GM12878 (cell line): ENCODE results near the gene ZCCHC9. TPM values are rescaled to one million over a fixed set of nuclear protein-coding genes. Genes with fewer than 3 reads are reported as not detected.
"Not testable (repeated sequence)": the region's sequence is repeated elsewhere in the genome, so short reads cannot be mapped to it uniquely, and the experiment has no call there.

Experiments
- ATAC-seq: fragments of 200-7000 bp; cut with Tn5 transposase; 3 replicates; pipeline ENCODE4 v1.9.1; 2020; ENCODE audit warnings: mild to moderate bottlenecking, moderate library complexity
- BruUV-seq: library from RNA; stranded (reverse); fragments of 400-500 nt; replicated peaks from 2 replicates; lab custom pipeline; 2021; lab: Mats Ljungman, UMichigan
- CTCF ChIA-PET: fragments of 300-600 bp; sonication (Branson Sonifier 250); formaldehyde crosslinking; extraction: SDS; loops from one replicate; lab custom pipeline; 2021; ENCODE audit warnings: inconsistent platforms; lab: Yijun Ruan, JAX
- POLR2A ChIA-PET: fragments of 350-600 bp; formaldehyde crosslinking; extraction: SDS; loops from one replicate; lab custom pipeline; 2021; ENCODE audit warnings: inconsistent platforms; lab: Charles Lee
- RAD21 ChIA-PET: fragments of 300-600 bp; sonication (Branson Sonifier 250); formaldehyde crosslinking; loops from one replicate; lab custom pipeline; 2023; ENCODE audit warnings: antibody characterized with exemption; ENCODE audit not compliant: unreplicated experiment; lab: Charles Lee
- SMC1A ChIA-PET: fragments of 300-600 bp; sonication (Branson Sonifier 250); formaldehyde crosslinking; loops from one replicate; lab custom pipeline; 2023; ENCODE audit not compliant: unreplicated experiment, uncharacterized antibody; lab: Charles Lee
- DNase-seq: peaks from one replicate; pipeline ENCODE4 v3.0.0-alpha.2; 2011; ENCODE audit warnings: low read depth, low spot score
- FAIRE-seq: peaks from 3 replicates; lab custom pipeline; 2011; peaks lifted over from hg19 to GRCh38; lab: Jason Lieb, UNC
- H2AFZ ChIP-seq: 2 replicates; pipeline ENCODE4 v1.6.0; 2011; ENCODE audit warnings: low read depth, low read length, control low read depth; ENCODE audit not compliant: control insufficient read depth
- H3K27ac ChIP-seq: 2 replicates; pipeline ENCODE4 v1.5.1; 2011; ENCODE audit warnings: control low read depth; ENCODE audit not compliant: control insufficient read depth, insufficient read depth
- H3K27me3 ChIP-seq, 2 experiments: replicated peaks in 1 of 2; 2 replicates each; pipeline versions ENCODE4 v1.6.0 to v1.6.1; 2011; ENCODE audit warnings: low read length in 1 of 2; ENCODE audit not compliant: control insufficient read depth in 2 of 2, insufficient read depth in 2 of 2
- H3K36me3 ChIP-seq, 2 experiments: 2 replicates each; pipeline ENCODE4 v1.5.1; 2011; ENCODE audit warnings: low read length in 1 of 2; ENCODE audit not compliant: control insufficient read depth in 2 of 2, insufficient read depth in 2 of 2
- H3K4me1 ChIP-seq: 2 replicates; pipeline ENCODE4 v1.6.1; 2011; ENCODE audit warnings: mild to moderate bottlenecking, low read length, moderate library complexity, mixed read lengths; ENCODE audit not compliant: control insufficient read depth, insufficient read depth
- H3K4me2 ChIP-seq: 2 replicates; pipeline ENCODE4 v1.6.0; 2011; ENCODE audit warnings: control low read depth; ENCODE audit not compliant: control insufficient read depth, insufficient read depth
- H3K4me3 ChIP-seq: fragments of 200-600 bp; sonication (generic); 2 replicates; pipeline ENCODE4 v1.5.1; 2016
- H3K79me2 ChIP-seq: 2 replicates; pipeline ENCODE4 v1.6.0; 2011; ENCODE audit warnings: low read length; ENCODE audit not compliant: control insufficient read depth, insufficient read depth
- H3K9ac ChIP-seq: 2 replicates; pipeline ENCODE4 v1.8.0; 2011; ENCODE audit warnings: low read length, control low read depth, mixed read lengths; ENCODE audit not compliant: control insufficient read depth, insufficient read depth
- H3K9me3 ChIP-seq: replicated peaks from 3 replicates; pipeline ENCODE4 v1.5.1; 2011; ENCODE audit warnings: mild to moderate bottlenecking, low read length; ENCODE audit not compliant: control insufficient read depth, insufficient read depth
- H4K20me1 ChIP-seq: 2 replicates; pipeline ENCODE4 v1.6.0; 2011; ENCODE audit not compliant: control insufficient read depth, insufficient read depth
- KDM1A ChIP-seq: fragments of 200-600 bp; sonication (generic); IDR thresholded peaks from 2 replicates; pipeline ENCODE4 v1.6.1; 2016; ENCODE audit warnings: borderline replicate concordance
- NBN ChIP-seq: fragments of 450-650 bp; IDR thresholded peaks from 2 replicates; pipeline ENCODE4 v1.6.1; 2016
- NR2F1 ChIP-seq: fragments of 450-650 bp; conservative IDR thresholded peaks from 2 replicates; pipeline ENCODE4 v1.6.1; 2017; ENCODE audit warnings: mild to moderate bottlenecking
- PAX8 ChIP-seq: fragments of 450-650 bp; IDR thresholded peaks from 2 replicates; pipeline ENCODE4 v1.6.1; 2017; ENCODE audit warnings: mild to moderate bottlenecking, moderate library complexity
- STAT1 ChIP-seq: fragments of 450-650 bp; conservative IDR thresholded peaks from 2 replicates; pipeline ENCODE4 v1.6.1; 2014; ENCODE audit warnings: antibody characterized with exemption, mild to moderate bottlenecking
- ZNF622 ChIP-seq: fragments of 450-650 bp; IDR thresholded peaks from 2 replicates; pipeline ENCODE4 v1.6.1; 2017; ENCODE audit warnings: mild to moderate bottlenecking, inconsistent platforms
- WGBS: methylation state at CpG from one replicate; pipeline ENCODE4 v1.1.6; 2016; ENCODE audit warnings: low lambda C conversion rate; ENCODE audit not compliant: insufficient replicate concordance, insufficient coverage; ENCODE audit errors: missing lambda C conversion rate; 5-methylcytosine and 5-hydroxymethylcytosine counted together
- in situ Hi-C: fragments of 300-500 bp; cut with MboI; formaldehyde crosslinking; loops from 9 replicates; pipeline ENCODE4 v1.14.3; 2018; ENCODE audit warnings: mixed read lengths
- intact Hi-C: fragments of 100-400 bp; cut with micrococcal nuclease; formaldehyde crosslinking; loops from one replicate; pipeline ENCODE4 v1.14.2; 2022; ENCODE audit not compliant: unreplicated experiment
- polyA plus RNA-seq, 11 experiments: library from polyadenylated mRNA; depleted of rRNA in 4 of 11; unstranded in 6 of 11; stranded (reverse) in 5 of 11; fragments of >200 nt; fragmentation: Nextera tagmentation in 4 of 11; fragmentation: Illumina TruSeq in 1 of 11; extraction: Ambion mirVana in 4 of 11; extraction: Trizol in 1 of 11; gene quantifications; 1 replicate in 1 of 11; 2 replicates in 10 of 11; pipeline versions ENCODE4 v1.2.1 to v1.2.3, GENCODE V29; 2011 to 2016; ENCODE audit warnings: inconsistent platforms in 2 of 11, missing spikeins in 2 of 11, low read depth in 1 of 11
- total RNA-seq, 4 experiments: library from RNA; depleted of rRNA in 3 of 4; stranded (reverse); fragments of >200 nt in 3 of 4; fragmentation: Illumina TruSeq in 1 of 4; extraction: Trizol in 1 of 4; gene quantifications; 2 replicates each; pipeline versions ENCODE4 v1.2.1 to v1.2.3, GENCODE V29; 2013 to 2021
- TF ChIP-seq, protein P1 (sequence below): fragments of 450-650 bp; formaldehyde crosslinking; IDR thresholded peaks from 2 replicates; pipeline ENCODE4 v1.4.0; 2022; ENCODE audit warnings: mild to moderate bottlenecking, moderate library complexity

Gene ZCCHC9
- total and polyA plus RNA-seq, 10 of the 15 experiments (the other 5 are each of a cell fraction or from before 2014, with no cell fraction given) = 22.0 to 57.7 (median 34.5) TPM

DNA sequence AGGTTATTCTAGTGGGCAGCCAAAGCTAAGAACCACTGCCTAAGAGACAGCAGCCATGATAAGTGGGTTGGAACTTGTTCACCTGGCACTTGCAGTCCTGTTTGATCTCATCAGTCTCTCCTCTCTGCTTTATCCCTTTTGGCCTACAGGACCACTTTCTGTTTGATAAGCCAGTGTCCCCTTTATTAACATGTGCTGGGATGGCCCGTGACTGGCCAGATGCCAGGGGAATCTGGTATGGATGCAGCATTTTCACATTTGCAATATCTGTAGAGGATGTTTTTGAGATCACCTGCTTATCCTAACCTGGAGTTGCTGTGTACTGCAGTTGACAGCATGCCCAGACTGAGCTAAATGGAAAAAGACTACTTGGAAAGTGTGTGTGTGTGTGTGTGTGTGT, 44.6 kb upstream of the ZCCHC9 start (continued):
- TF ChIP-seq STAT1 (no peak), NBN (no peak), NR2F1 (no peak), ZNF622 (no peak), PAX8 (no peak), KDM1A (no peak)
- TF ChIP-seq, protein P1, sequence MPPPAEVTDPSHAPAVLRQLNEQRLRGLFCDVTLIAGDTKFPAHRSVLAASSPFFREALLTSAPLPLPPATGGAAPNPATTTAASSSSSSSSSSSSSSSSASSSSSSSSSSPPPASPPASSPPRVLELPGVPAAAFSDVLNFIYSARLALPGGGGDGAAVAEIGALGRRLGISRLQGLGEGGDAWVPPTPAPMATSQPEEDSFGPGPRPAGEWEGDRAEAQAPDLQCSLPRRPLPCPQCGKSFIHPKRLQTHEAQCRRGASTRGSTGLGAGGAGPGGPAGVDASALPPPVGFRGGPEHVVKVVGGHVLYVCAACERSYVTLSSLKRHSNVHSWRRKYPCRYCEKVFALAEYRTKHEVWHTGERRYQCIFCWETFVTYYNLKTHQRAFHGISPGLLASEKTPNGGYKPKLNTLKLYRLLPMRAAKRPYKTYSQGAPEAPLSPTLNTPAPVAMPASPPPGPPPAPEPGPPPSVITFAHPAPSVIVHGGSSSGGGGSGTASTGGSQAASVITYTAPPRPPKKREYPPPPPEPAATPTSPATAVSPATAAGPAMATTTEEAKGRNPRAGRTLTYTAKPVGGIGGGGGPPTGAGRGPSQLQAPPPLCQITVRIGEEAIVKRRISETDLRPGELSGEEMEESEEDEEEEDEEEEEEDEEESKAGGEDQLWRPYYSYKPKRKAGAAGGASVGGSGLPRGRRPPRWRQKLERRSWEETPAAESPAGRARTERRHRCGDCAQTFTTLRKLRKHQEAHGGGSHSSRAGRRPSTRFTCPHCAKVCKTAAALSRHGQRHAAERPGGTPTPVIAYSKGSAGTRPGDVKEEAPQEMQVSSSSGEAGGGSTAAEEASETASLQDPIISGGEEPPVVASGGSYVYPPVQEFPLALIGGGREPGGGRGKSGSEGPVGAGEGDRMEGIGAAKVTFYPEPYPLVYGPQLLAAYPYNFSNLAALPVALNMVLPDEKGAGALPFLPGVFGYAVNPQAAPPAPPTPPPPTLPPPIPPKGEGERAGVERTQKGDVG = no peak

DNA sequence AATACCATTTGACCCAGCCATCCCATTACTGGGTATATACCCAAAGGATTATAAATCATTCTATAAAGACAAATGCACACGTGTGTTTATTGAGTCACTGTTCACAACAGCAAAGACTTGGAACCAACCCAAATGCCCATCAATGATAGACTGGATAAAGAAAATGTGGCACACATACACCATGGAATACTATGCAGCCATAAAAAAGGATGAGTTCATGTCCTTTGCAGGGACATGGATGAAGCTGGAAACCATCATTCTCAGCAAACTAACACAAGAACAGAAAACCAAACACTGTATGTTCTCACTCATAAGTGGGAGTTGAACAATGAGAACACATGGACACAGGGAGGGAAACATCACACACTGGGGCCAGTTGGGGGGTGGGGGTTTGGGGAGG, 38.6 kb upstream of the ZCCHC9 start:
- in situ Hi-C loops, FAIRE-seq, H3K79me2 ChIP-seq, H3K4me1 ChIP-seq, H2AFZ ChIP-seq, CTCF ChIA-PET, H3K4me2 ChIP-seq, intact Hi-C loops, H3K9me3 ChIP-seq, H3K9ac ChIP-seq, H3K27me3 ChIP-seq, SMC1A ChIA-PET, H3K27ac ChIP-seq, RAD21 ChIA-PET, H3K4me3 ChIP-seq, POLR2A ChIA-PET, DNase-seq, ATAC-seq, BruUV-seq, H4K20me1 ChIP-seq, H3K36me3 ChIP-seq: not testable (repeated sequence)
- WGBS = 100% methylated on average over 1 of the region's 1 CpG
